OCI-LY3 (cell line): Measurements from ENCODE around the gene CCBE1.

Source experiments
- H2AFZ ChIP-seq: fragments of 200-600, 300-600 bp; shearing (Covaris generic); 2 replicates; pipeline ENCODE4 v1.6.0; 2014; ENCODE audit warnings: antibody characterized with exemption, low read depth, low read length
- H3K27ac ChIP-seq: fragments of 200-600, 300-600 bp; sonication (generic); 2 replicates; pipeline ENCODE4 v1.5.1; 2014; ENCODE audit warnings: mild to moderate bottlenecking, low read length, moderate library complexity, mixed read lengths
- H3K27me3 ChIP-seq: fragments of 200-600, 300-600 bp; sonication (generic); 2 replicates; pipeline ENCODE4 v1.6.1; 2014; ENCODE audit warnings: low read depth, low read length, mixed read lengths
- H3K36me3 ChIP-seq: fragments of 200-600, 300-600 bp; sonication (generic); replicated peaks from 2 replicates; pipeline ENCODE3; 2014; ENCODE audit warnings: low read depth, low read length, mixed read lengths
- H3K4me1 ChIP-seq: fragments of 300-600, 200-600 bp; sonication (generic); 2 replicates; pipeline ENCODE4 v1.6.1; 2014; ENCODE audit warnings: low read length, mixed read lengths
- H3K4me2 ChIP-seq: fragments of 200-600, 300-600 bp; sonication (generic); 2 replicates; pipeline ENCODE4 v1.6.1; 2014; ENCODE audit warnings: low read length, mixed read lengths
- H3K4me3 ChIP-seq: fragments of 300-600, 200-600 bp; sonication (generic); 2 replicates; pipeline ENCODE4 v1.5.1; 2014; ENCODE audit warnings: antibody characterized with exemption, mild to moderate bottlenecking, low read length, moderate library complexity
- H3K79me2 ChIP-seq: fragments of 300-600, 200-600 bp; shearing (Covaris generic); 2 replicates; pipeline ENCODE4 v1.6.1; 2014; ENCODE audit warnings: mild to moderate bottlenecking, low read length, mixed read lengths
- H3K9ac ChIP-seq: fragments of 300-600, 200-600 bp; shearing (Covaris generic); 2 replicates; pipeline ENCODE4 v1.6.0; 2014; ENCODE audit warnings: mild to moderate bottlenecking, low read length, moderate library complexity
- H3K9me3 ChIP-seq: fragments of 200-600, 300-600 bp; shearing (Covaris generic); 2 replicates; pipeline ENCODE4 v1.6.1; 2014; ENCODE audit warnings: low read length, mixed read lengths; ENCODE audit not compliant: insufficient read depth
- H4K20me1 ChIP-seq: fragments of 200-600, 300-600 bp; sonication (generic); 2 replicates; pipeline ENCODE4 v1.6.1; 2016; ENCODE audit warnings: low read length, mixed read lengths; ENCODE audit not compliant: insufficient read depth
- EZH2phosphoT487 ChIP-seq: fragments of 200-600 bp; shearing (Covaris generic); IDR thresholded peaks from 2 replicates; pipeline ENCODE4 v1.6.1; 2018; ENCODE audit warnings: antibody characterized with exemption, mixed run types, low read depth
- TF ChIP-seq, protein P1 (sequence below): fragments of 200-600, 300-600 bp; sonication (generic); IDR thresholded peaks from 2 replicates; pipeline ENCODE4 v1.5.1; 2014; ENCODE audit warnings: antibody characterized with exemption, low read length, low read depth

The CCBE1 gene

DNA sequence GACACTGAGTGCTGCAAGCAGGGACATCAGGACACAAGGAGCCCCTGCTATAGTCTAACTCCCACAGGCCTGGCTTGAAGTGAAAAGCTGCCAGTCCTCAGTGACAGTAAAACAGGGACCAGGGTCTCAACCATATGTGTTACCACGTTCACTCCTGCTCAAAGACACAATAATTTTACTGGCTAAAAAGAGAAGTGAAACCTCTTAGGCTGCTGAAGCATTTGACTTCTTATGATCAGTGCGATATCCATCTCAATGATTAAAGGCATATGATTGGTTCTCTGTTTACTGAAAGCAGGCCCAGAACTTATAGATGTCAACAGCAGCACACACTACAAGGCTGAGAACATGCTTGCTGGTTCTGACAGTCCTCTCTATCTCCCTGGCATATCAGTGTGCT, 208.3 kb downstream of the CCBE1 start:
- H3K27me3 ChIP-seq = peaks cover 23% of the 10 kb centered on the region
- no peaks in the 10 kb centered on the region for H3K79me2 ChIP-seq
- no peak overlapping the region for H3K27ac ChIP-seq
- peaks cover 11% of the 10 kb centered on the region for H3K4me1 ChIP-seq
- no peak overlapping the region for H3K4me3 ChIP-seq
- no peak overlapping the region for H3K9ac ChIP-seq
- H3K4me2 ChIP-seq = peak overlapping the region; percentile 26
- H4K20me1 ChIP-seq = no peaks in the 10 kb centered on the region
- no peaks in the 10 kb centered on the region for H3K9me3 ChIP-seq
- TF ChIP-seq, protein P1, sequence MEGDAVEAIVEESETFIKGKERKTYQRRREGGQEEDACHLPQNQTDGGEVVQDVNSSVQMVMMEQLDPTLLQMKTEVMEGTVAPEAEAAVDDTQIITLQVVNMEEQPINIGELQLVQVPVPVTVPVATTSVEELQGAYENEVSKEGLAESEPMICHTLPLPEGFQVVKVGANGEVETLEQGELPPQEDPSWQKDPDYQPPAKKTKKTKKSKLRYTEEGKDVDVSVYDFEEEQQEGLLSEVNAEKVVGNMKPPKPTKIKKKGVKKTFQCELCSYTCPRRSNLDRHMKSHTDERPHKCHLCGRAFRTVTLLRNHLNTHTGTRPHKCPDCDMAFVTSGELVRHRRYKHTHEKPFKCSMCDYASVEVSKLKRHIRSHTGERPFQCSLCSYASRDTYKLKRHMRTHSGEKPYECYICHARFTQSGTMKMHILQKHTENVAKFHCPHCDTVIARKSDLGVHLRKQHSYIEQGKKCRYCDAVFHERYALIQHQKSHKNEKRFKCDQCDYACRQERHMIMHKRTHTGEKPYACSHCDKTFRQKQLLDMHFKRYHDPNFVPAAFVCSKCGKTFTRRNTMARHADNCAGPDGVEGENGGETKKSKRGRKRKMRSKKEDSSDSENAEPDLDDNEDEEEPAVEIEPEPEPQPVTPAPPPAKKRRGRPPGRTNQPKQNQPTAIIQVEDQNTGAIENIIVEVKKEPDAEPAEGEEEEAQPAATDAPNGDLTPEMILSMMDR = no peak
- TF ChIP-seq EZH2phosphoT487 = no peak
- H3K36me3 ChIP-seq = no peaks in the 10 kb centered on the region
- H2AFZ ChIP-seq = no peak overlapping the region

DNA sequence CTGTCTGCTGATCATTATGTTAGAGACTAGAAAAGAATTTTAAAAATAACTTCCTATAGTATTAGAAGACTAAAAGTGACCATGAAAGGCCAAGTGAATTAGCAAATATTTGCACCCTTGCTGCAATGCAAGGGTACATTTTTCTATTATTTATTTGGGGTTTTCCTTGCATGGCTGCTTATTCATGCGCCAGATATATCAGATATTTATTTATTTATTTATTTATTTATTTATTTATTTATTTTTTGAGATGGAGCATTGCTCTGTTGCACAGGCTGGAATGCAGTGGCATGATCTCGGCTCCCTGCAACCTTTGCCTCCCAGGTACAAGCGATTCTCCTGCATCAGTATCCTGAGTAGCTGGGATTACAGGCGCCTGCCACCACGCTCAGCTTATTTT, 211.8 kb downstream of the CCBE1 start:
- peaks cover 11% of the 10 kb centered on the region for H3K4me1 ChIP-seq
- H2AFZ ChIP-seq = no peak overlapping the region
- H3K9ac ChIP-seq = no peak overlapping the region
- H3K4me3 ChIP-seq = no peak overlapping the region
- H3K9me3 ChIP-seq = no peaks in the 10 kb centered on the region
- no peak overlapping the region for H3K4me2 ChIP-seq
- H3K79me2 ChIP-seq = no peaks in the 10 kb centered on the region
- no peak overlapping the region for H3K27ac ChIP-seq
- H3K36me3 ChIP-seq = no peaks in the 10 kb centered on the region
- peaks cover 39% of the 10 kb centered on the region for H3K27me3 ChIP-seq
- H4K20me1 ChIP-seq = no peaks in the 10 kb centered on the region
- no peak for TF ChIP-seq EZH2phosphoT487
- TF ChIP-seq, protein P1 = no peak

DNA sequence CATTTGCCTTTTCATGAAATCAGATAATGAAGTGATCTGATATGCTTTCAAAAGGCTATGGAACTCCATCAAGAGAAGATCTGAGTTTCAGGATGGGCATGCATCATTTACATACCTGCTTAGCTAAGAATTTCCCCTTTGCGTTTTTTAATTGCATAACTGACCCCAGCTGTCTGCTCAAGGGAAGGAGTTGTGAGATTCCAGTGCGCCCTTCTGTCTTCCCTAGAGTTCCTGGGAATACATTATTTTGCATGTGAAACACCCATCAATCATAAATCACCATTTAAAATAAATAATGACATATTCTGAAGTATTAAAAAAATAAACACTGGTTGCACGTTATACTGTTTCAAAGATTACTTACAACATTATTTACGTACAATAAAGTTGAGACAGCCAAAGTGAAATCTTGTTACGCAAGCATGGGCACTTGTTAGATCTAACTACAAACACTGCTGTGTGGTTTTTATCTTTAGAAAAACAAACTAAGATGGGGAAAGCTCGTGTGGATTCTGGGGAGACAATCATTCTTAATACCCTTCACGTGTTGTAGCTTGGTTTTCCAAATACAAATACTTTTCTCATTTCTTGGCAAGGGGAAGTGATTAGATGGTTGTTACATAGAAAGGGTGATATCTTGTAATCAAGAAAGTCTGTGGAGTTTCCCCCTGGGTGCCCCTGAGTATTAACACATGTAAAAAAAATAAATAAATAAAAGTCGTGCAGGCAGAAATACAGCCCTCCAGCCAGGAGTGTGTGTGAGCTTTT, 212.5 kb downstream of the CCBE1 start:
- TF ChIP-seq, protein P1 = no peak
- TF ChIP-seq EZH2phosphoT487 = no peak
- Histone ChIP-seq H3K9me3 (no peaks in the 10 kb centered on the region), H3K36me3 (no peaks in the 10 kb centered on the region), H2AFZ (no peak overlapping the region), H3K4me3 (no peak overlapping the region), H4K20me1 (no peaks in the 10 kb centered on the region), H3K4me2 (no peak overlapping the region), H3K4me1 (peaks cover 11% of the 10 kb centered on the region), H3K27ac (no peak overlapping the region), H3K27me3 (peaks cover 39% of the 10 kb centered on the region), H3K79me2 (no peaks in the 10 kb centered on the region), H3K9ac (no peak overlapping the region)

DNA sequence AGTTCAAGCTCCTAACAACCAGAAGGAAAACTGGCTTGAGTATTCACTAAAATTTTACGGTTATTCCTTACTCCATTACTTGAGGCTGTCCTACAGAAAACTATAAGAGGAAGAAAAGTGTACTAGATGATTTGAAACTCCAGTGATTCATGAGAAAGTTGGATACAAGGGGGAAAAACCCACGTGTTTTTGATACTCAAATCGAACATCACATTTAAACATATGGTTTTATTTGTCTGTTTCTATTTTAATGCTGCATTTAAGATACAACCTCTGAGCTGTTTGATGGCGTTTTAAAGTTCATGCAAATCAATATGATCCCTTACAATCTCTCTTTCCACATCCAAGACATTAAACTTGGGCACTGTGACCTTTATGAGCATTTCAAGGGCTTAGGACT, 213.1 kb downstream of the CCBE1 start:
- no peaks in the 10 kb centered on the region for H4K20me1 ChIP-seq
- H3K27me3 ChIP-seq = peaks cover 39% of the 10 kb centered on the region
- TF ChIP-seq, protein P1 = no peak
- no peak for TF ChIP-seq EZH2phosphoT487
- no peak overlapping the region for H3K27ac ChIP-seq
- H3K36me3 ChIP-seq = no peaks in the 10 kb centered on the region
- H3K79me2 ChIP-seq = no peaks in the 10 kb centered on the region
- H3K9me3 ChIP-seq = no peaks in the 10 kb centered on the region
- no peak overlapping the region for H3K9ac ChIP-seq
- H2AFZ ChIP-seq = no peak overlapping the region
- no peak overlapping the region for H3K4me3 ChIP-seq
- H3K4me1 ChIP-seq = peaks cover 11% of the 10 kb centered on the region
- H3K4me2 ChIP-seq = no peak overlapping the region
